ENCODE results near the gene PGK1. TPM values are rescaled to one million over a fixed set of nuclear protein-coding genes. Genes with fewer than 3 reads are reported as not detected.
"Not testable (repeated sequence)": the region's sequence is repeated elsewhere in the genome, so short reads cannot be mapped to it uniquely, and the experiment has no call there.

The PGK1 gene
- polyA plus RNA-seq, 1 donor = 225 TPM

DNA sequence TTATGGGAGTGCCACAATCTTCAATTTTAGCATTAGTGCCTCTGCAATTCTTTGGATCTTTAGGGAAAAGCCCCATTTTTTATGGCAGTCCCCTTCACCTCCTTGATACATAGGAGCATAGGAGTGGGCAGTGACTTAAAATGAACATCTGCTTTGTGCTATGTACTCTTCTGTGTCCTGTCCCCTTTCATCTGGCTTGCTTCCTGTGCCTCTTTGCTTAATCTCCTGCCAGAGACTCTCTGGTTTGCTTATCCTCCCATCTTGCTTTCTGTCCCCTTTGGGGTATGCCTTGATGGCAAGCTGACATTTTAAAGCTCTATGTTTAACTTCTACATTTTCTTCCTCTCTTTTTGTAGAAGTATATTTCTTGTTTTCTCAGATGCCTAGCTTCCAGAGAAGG is 12.3 kb downstream of the PGK1 start:
- no peak for DNase-seq

GRCh38 chrX:78116766-78117165 is 12.7 kb downstream of the PGK1 start:
- DNase-seq = no peak

DNA sequence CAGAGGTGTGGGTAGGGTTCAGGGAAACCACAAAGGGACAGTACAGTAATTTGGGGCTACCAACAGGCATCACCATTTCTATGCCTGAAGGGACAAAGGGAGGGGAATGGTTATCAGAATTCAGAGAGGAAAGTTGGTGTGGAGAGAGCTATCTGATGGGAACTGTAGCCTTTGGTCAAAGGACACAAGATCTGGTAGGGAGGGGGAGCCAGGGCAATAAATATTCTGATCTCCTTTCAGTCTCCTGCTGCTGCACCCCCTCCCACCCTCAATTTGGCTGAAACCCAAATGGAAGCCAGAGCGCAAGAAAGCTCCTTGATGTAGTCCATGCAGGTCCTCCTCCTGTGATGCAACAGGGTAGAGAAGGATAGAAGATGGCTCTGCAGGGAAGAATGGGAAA is 14.6 kb downstream of the PGK1 start:
- DNase-seq = no peak

GRCh38 chrX:78119521-78120227 is 15.6 kb downstream of the PGK1 start:
- DNase-seq = no peak

DNA sequence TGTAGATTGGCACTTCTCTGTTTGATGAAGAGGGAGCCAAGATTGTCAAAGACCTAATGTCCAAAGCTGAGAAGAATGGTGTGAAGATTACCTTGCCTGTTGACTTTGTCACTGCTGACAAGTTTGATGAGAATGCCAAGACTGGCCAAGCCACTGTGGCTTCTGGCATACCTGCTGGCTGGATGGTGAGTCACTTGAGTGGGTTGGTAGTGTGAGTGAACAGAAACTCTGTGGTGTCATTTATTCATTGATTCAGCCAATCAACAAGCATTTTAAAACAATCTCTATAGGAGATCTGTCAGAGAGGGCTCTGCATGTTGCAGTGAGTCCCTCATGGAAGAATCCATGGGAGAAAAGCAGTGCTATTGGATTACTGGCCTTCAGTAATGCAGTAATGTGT is 19.1 kb downstream of the PGK1 start:
- no peak for DNase-seq

DNA sequence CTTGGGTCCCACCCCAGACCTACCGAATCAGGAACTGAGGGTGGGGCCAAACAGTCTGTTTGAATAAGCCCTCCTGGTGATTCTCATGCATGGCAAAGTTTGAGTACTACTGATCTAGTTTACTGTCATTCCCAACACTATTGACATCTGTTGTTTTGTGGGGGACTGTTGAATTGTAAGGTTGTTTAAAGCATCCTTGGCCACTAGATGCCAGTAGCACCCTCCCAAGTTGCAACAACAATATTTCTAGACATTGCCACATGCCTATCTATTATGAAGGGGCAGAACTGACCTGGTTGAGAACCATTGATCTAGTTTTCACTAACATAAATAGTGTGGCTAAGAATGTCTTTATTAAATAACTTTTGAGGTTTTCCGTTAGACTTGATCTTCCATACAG is 20.3 kb downstream of the PGK1 start:
- DNase-seq = no peak

DNA sequence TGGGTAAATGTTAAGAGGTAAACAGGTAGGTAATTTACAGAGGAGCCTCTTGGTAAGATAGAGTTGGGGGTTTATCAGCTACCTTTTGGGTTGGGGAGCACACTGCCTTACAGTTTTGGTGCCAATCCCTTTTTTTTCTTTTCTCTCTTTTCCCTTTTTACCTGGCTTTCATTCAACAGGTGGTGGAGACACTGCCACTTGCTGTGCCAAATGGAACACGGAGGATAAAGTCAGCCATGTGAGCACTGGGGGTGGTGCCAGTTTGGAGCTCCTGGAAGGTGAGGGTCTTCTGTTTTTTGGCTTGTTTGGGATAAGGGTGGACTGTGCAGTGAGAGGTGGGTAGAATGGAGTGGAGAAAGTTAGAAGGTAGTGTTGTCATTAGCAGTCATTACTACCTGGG is 21.1 kb downstream of the PGK1 start:
- DNase-seq = no peak

GRCh38 chrX:78125781-78126180 is 21.7 kb downstream of the PGK1 start:
- DNase-seq = not testable (repeated sequence)

DNA sequence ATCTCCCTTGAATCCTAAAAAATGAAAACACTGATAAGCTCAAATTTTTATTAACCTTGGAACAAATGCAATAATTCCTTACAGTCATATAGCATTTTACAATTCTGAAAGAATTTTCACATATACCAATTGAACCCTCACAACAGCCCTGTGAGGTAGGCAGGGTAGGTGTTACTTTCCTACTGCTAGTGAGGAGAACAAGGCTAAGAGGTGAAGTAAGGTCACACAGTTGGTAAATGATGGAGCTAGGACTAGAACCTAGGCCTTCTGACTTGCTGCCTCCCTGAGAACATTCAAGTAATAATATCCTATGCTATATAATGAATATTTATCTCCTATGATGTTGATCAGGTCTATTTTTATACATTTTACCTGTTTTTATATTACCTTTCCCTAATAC is 25.7 kb downstream of the PGK1 start:
- DNase-seq = no peak

- DNase-seq = no peak
Measured at GRCh38 chrX:78130396-78130795, 26.3 kb downstream of the PGK1 start.

- DNase-seq = no peak
Measured at GRCh38 chrX:78131117-78131516, 27.1 kb downstream of the PGK1 start.

DNA sequence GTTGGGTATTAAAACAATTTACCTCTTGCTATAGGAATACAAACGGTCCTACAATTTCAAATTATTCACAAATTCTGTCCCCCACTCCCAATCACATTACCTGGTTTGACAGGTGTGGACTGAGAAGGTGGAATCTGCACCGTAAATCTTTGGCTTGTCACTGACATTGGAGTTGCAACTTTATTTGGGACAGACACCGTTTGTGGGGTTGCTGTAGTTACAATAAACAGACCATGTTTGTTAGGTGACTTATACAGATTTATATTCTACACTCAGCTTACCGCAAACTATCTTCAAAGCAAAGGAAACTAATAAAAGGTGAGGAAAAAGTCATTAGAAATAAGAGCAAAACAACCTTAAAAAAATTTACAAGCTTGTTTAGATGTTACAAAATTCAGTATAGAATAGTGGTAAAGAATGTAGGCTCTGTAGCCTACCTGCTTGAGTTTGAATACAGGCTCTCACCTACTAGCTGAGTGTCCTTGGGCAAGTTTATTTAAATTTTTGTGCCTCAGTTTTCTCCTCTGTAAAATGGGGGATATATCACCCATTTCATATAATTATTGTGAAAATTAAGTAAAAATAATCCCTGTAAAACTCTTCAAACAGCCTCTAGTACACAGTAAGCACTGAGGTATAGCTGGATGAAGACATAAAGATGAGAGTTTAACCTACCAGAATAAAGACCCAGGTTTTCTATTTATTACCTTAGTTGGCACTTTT is 29.4 kb downstream of the PGK1 start:
- no peak for DNase-seq

DNA sequence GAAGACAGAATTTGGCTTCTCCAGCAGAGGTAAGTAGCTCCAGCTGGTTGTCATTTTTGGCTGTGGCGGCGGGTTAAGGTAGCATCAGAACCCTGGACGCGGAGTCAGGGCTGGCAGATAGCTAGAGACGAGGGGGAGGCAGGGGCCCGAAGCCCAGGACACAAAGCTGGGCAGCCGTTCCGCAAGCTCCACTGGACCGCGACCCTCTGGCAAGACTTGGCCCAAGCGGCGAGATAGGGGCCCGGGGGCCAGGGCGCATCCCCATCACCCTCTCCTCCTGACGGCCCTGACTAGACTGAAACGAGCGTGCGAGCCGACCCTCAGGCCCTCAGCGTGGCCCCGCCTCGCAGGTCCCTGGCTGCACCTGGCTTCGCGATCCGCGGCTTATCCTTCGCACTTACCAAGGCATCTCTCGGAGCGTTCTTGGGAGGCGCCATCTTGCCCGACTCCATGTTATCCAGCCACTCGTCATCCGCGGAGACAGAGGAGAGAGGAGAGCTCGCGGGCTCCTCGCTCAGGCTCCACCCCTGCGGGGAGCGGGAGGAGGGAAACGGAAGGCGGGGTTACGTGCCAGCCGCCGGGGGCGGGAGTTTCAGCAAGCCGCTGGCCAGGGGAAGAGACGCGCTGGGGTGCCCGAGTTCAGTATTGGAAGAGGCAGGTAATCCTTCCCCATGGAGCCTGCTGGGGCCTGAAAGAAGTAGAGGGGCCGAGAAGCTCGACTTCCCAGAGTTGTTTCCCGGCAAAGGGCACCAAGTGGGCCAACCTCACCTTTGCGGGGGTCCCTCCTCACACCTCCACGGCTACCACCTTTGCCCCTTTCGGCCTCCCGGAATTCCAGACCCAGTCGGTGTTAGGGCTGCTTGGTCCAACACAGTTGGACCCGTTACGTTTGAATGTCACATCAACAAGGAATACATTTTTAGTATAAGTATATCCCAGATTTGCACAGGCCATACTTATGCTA is 35.4 kb downstream of the PGK1 start, which contains the start of gene TAF9B:
TAF9B (minus strand) TSS at position 491 of the 964 bp plus-strand sequence; CDS start at position 452, 39 bp downstream.
- DNase-seq = peak; percentile 84

DNA sequence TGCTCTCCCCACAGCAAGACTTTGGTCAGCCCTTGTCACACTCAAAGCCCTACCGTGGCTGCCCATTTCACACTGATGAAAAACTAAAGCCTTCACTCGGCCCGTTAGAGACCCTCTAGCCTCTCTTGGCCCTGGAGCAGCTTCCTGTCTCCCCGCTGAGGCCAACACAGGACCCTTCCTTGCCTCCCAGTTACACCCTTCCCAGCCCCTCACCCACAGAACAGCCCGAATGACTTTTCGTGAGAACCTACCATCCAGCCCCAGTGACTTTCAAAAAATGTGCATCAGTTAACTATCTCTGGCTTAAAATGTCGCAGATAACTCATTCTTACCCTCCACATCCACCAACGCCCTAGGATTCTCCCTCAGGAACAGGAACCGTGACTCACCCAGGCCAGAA is 36.2 kb downstream of the PGK1 start:
- DNase-seq = no peak

DNA sequence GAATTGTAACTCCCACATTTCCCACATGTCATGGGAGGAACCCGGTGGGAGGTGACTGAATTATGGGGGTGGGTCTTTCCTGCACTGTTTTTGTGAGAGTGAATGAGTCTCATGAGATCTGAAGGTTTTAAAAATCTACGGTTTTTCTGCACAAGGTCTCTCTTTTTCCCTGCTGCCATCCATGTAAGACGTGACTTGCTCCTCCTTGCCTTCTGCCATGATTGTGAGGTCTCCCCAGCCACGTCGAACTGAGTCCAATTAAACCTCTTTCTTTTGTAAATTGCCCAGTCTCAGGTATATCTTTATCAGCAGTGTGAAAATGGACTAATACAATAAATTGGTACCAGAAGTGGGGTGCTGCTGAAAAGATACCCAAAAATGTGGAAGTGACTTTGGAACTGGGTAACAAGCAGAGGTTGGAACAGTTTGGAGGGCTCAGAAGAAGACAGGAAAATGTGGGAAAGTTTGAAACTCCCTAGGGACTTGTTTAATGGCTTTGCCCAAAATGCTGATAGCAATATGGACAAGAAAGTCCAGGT is 43.0 kb downstream of the PGK1 start:
- not testable (repeated sequence) for DNase-seq

- not testable (repeated sequence) for DNase-seq
Measured at GRCh38 chrX:78157373-78157772, 53.3 kb downstream of the PGK1 start.

DNA sequence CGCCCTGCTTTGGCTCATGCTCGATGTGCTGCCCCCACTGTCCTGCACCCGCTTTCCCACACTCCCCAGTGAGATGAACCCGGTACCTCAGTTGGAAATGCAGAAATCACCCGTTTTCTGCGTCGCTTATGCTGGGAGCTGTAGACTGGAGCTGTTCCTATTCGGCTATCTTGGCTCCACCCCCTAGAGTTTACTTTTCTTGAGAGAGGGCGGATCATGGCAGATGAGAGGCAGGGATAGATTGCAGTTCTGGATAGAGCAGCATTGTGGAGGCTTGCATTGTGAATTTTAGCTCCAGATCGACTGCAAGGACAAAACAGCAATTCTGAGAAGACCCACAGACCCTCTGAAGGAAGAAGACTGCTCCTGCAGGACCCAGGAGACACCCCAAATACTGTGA is 53.8 kb downstream of the PGK1 start:
- not testable (repeated sequence) for DNase-seq

GRCh38 chrX:78160711-78161110 is 56.7 kb downstream of the PGK1 start:
- DNase-seq = not testable (repeated sequence)

DNA sequence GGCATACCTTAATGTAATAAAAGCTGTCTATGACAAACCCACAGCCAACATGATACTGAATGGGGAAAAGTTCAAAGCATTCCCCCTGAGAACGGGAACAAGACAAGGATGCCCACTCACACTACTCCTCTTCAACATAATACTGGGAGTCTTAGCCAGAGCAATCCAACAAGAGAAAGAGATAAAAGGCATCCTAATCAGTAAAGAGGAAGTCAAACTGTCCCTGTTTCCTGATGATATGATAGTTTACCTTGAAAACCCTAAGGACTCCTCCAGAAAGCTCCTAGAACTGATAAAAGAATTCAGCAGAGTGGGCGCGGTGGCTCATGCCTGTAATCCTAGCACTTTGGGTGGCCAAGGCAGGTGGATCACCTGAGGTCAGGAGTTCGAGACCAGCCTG is 59.1 kb downstream of the PGK1 start:
- DNase-seq = not testable (repeated sequence)

DNA sequence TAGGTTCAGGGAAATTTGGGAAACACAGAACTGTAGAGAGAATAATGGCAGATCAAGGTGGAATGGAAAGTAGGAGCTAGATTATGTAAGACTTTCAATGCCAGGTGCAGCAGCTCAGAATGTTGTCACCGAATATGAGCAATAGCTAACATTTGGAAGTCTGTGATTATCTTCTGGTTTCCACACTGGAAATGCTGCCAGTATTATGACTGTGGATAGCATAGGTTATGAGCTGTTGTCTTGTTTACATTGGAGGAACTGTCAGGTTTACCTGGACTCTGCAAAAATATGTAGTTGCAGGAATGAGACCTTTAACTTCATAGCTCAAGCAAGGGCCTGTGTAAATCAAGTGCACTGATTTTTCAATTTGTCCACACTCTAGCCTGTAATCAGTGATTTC is 61.4 kb downstream of the PGK1 start:
- DNase-seq = no peak

GRCh38 chrX:78168065-78168464 is 64.0 kb downstream of the PGK1 start:
- DNase-seq = no peak
